ENCODE data around the gene TOM1. TPM values are rescaled to one million over a fixed set of nuclear protein-coding genes. Genes with fewer than 3 reads are reported as not detected.
"Not testable (repeated sequence)": the region's sequence is repeated elsewhere in the genome, so short reads cannot be mapped to it uniquely, and the experiment has no call there.

The TOM1 gene
- total RNA-seq, 1 experiment from 2014 or later, result 19.0 TPM

GRCh38 chr22:35361001-35361558 is 61.4 kb downstream of the TOM1 start:
- BruUV-seq (replicated peaks), result no TSS peak
- Histone ChIP-seq H3K27ac (ENCODE audit: low read length) (no peak overlapping the region), H3K9me2 (replicated peaks; ENCODE audit: low read length) (no peaks in the 10 kb centered on the region), H3K4me2 (ENCODE audit: low read length) (no peak overlapping the region), H3K4me3 (ENCODE audit: low read length) (no peak overlapping the region), H3K9me3 (ENCODE audit: low read length) (no peaks in the 10 kb centered on the region), H4K20me1 (ENCODE audit: low read length) (no peaks in the 10 kb centered on the region), H2AFZ (ENCODE audit: low read length) (no peak overlapping the region), H3K36me3 (ENCODE audit: low read depth, low read length) (no peaks in the 10 kb centered on the region), H3K27me3 (ENCODE audit: low read length) (no peaks in the 10 kb centered on the region), H3K79me2 (ENCODE audit: low read length) (no peaks in the 10 kb centered on the region), H3F3A (ENCODE audit: low read length, unreplicated experiment) (no peaks in the 10 kb centered on the region), H3K9ac (ENCODE audit: low read length) (no peak overlapping the region), H3K4me1 (ENCODE audit: insufficient read depth, low read length) (peaks cover 13% of the 10 kb centered on the region)
- DNase-seq (no peak), ATAC-seq (no peak)
- POLR2A ChIA-PET (ENCODE audit: unreplicated experiment), result no interaction called here
- intact Hi-C loops (cut with micrococcal nuclease), result no loop called here
- CTCF ChIA-PET, result no interaction called here
- TF ChIP-seq EZH2phosphoT487 (IDR thresholded peaks at IDR 0.05; ENCODE audit: borderline replicate concordance, low read length) (no peak), EZH2 (IDR thresholded peaks at IDR 0.05; ENCODE audit: low read length, unreplicated experiment) (no peak), CTCF (conservative IDR thresholded peaks at IDR 0.05; ENCODE audit: low read depth, low read length) (no peak)

- H3K9ac ChIP-seq (ENCODE audit: low read length), result 0 out of 2 replicates have a peak overlapping the region, but pooled peaks have one; percentile 6
- ChIA-PET POLR2A (ENCODE audit: unreplicated experiment) (interaction anchor here (0.6 kb wide), 1 partner anchor 220 kb away, joined by 3 read pairs; no protein-coding TSS in a partner anchor), CTCF (no interaction called here)
- intact Hi-C loops (cut with micrococcal nuclease), result no loop called here
- no peak overlapping the region for H2AFZ ChIP-seq (ENCODE audit: low read length)
- H3K9me3 ChIP-seq (ENCODE audit: low read length), result no peaks in the 10 kb centered on the region
- H3K4me1 ChIP-seq (ENCODE audit: insufficient read depth, low read length), result peaks cover 7% of the 10 kb centered on the region
- H4K20me1 ChIP-seq (ENCODE audit: low read length), result no peaks in the 10 kb centered on the region
- DNase-seq, result no peak
- H3K36me3 ChIP-seq (ENCODE audit: low read depth, low read length), result no peaks in the 10 kb centered on the region
- no peak overlapping the region for H3K4me3 ChIP-seq (ENCODE audit: low read length)
- no peaks in the 10 kb centered on the region for H3K27me3 ChIP-seq (ENCODE audit: low read length)
- H3F3A ChIP-seq (ENCODE audit: low read length, unreplicated experiment), result no peaks in the 10 kb centered on the region
- H3K79me2 ChIP-seq (ENCODE audit: low read length), result no peaks in the 10 kb centered on the region
- peak overlapping the region; percentile 14; the same call in 1 of the 2 replicates for H3K4me2 ChIP-seq (ENCODE audit: low read length)
- H3K9me2 ChIP-seq (replicated peaks; ENCODE audit: low read length), result no peaks in the 10 kb centered on the region
- H3K27ac ChIP-seq (ENCODE audit: low read length), result peak overlapping the region; percentile 62
- no peak for TF ChIP-seq EZH2phosphoT487 (IDR thresholded peaks at IDR 0.05; ENCODE audit: borderline replicate concordance, low read length)
- no peak for TF ChIP-seq CTCF (conservative IDR thresholded peaks at IDR 0.05; ENCODE audit: low read depth, low read length)
- no peak for TF ChIP-seq EZH2 (IDR thresholded peaks at IDR 0.05; ENCODE audit: low read length, unreplicated experiment)
- ATAC-seq, result no peak
- BruUV-seq (replicated peaks), result no TSS peak
These were observed 63.9 kb downstream of the TOM1 start for GRCh38 chr22:35363566-35364086.

GRCh38 chr22:35364230-35364629 is 64.5 kb downstream of the TOM1 start:
- DNase-seq (peak; percentile 74), ATAC-seq (peak; percentile 96)
- POLR2A ChIA-PET (ENCODE audit: unreplicated experiment); H3K9me2 ChIP-seq (replicated peaks; ENCODE audit: low read length); H3K9me3 ChIP-seq (ENCODE audit: low read length); H3F3A ChIP-seq (ENCODE audit: low read length, unreplicated experiment); H3K36me3 ChIP-seq (ENCODE audit: low read depth, low read length); H3K79me2 ChIP-seq (ENCODE audit: low read length); H3K27me3 ChIP-seq (ENCODE audit: low read length); H3K4me3 ChIP-seq (ENCODE audit: low read length); intact Hi-C loops (cut with micrococcal nuclease); H3K4me1 ChIP-seq (ENCODE audit: insufficient read depth, low read length); H2AFZ ChIP-seq (ENCODE audit: low read length); BruUV-seq (replicated peaks); CTCF ChIA-PET; H4K20me1 ChIP-seq (ENCODE audit: low read length): not testable (repeated sequence)
- peak overlapping the region; percentile 14; the same call in 1 of the 2 replicates for H3K4me2 ChIP-seq (ENCODE audit: low read length)
- peak overlapping the region; percentile 62 for H3K27ac ChIP-seq (ENCODE audit: low read length)
- 0 out of 2 replicates have a peak overlapping the region, but pooled peaks have one; percentile 6 for H3K9ac ChIP-seq (ENCODE audit: low read length)
